ENCODE results near the gene AP3M1.

Gene AP3M1

GRCh38 chr10:74150204-74150989, at the start of gene AP3M1:
Gene AP3M1, minus strand, starts transcription at chr10:74150828. Its CDS starts 12,449 bp downstream, at chr10:74138379.
- no peak for DNase-seq (ENCODE audit: extremely low read depth, insufficient read length)
- TF ChIP-seq CTCF (IDR thresholded peaks at IDR 0.05; ENCODE audit: insufficient read depth, low read length, poor library complexity, severe bottlenecking): no peak
- Histone ChIP-seq H3K27me3 (replicated peaks; ENCODE audit: control insufficient read depth, insufficient read depth, low read length) (no peaks in the 10 kb centered on the region), H3K4me3 (replicated peaks; ENCODE audit: low read depth, low read length) (peak within 1 kb of the TSS; percentile 96), H3K36me3 (ENCODE audit: control insufficient read depth, insufficient read depth, low read length) (no peaks in the 10 kb centered on the region; the same call in 1 of the 2 replicates)

- Histone ChIP-seq H3K27me3 (replicated peaks; ENCODE audit: control insufficient read depth, insufficient read depth, low read length) (no peaks in the 10 kb centered on the region), H3K36me3 (ENCODE audit: control insufficient read depth, insufficient read depth, low read length) (no peaks in the 10 kb centered on the region; the same call in none of the 2 replicates), H3K4me3 (replicated peaks; ENCODE audit: low read depth, low read length) (no peak overlapping the region)
- DNase-seq (ENCODE audit: extremely low read depth, insufficient read length): no peak
- TF ChIP-seq CTCF (IDR thresholded peaks at IDR 0.05; ENCODE audit: insufficient read depth, low read length, poor library complexity, severe bottlenecking): no peak
Measured at GRCh38 chr10:74199315-74199714, 48.7 kb upstream of the AP3M1 start.

GRCh38 chr10:74194999-74195398, 44.4 kb upstream of the AP3M1 start:
- TF ChIP-seq CTCF (IDR thresholded peaks at IDR 0.05; ENCODE audit: insufficient read depth, low read length, poor library complexity, severe bottlenecking): no peak
- Histone ChIP-seq H3K27me3 (replicated peaks; ENCODE audit: control insufficient read depth, insufficient read depth, low read length) (no peaks in the 10 kb centered on the region), H3K36me3 (ENCODE audit: control insufficient read depth, insufficient read depth, low read length) (no peaks in the 10 kb centered on the region; the same call in 1 of the 2 replicates), H3K4me3 (replicated peaks; ENCODE audit: low read depth, low read length) (no peak overlapping the region)
- no peak for DNase-seq (ENCODE audit: extremely low read depth, insufficient read length)

GRCh38 chr10:74194545-74194944, 43.9 kb upstream of the AP3M1 start:
- no peaks in the 10 kb centered on the region for H3K27me3 ChIP-seq (replicated peaks; ENCODE audit: control insufficient read depth, insufficient read depth, low read length)
- no peak for DNase-seq (ENCODE audit: extremely low read depth, insufficient read length)
- no peak overlapping the region for H3K4me3 ChIP-seq (replicated peaks; ENCODE audit: low read depth, low read length)
- no peak for TF ChIP-seq CTCF (IDR thresholded peaks at IDR 0.05; ENCODE audit: insufficient read depth, low read length, poor library complexity, severe bottlenecking)
- no peaks in the 10 kb centered on the region; the same call in 1 of the 2 replicates for H3K36me3 ChIP-seq (ENCODE audit: control insufficient read depth, insufficient read depth, low read length)

GRCh38 chr10:74190494-74190893, 39.9 kb upstream of the AP3M1 start:
- Histone ChIP-seq H3K4me3 (replicated peaks; ENCODE audit: low read depth, low read length) (0 out of 2 replicates have a peak overlapping the region, but pooled peaks have one; percentile 1), H3K27me3 (replicated peaks; ENCODE audit: control insufficient read depth, insufficient read depth, low read length) (no peaks in the 10 kb centered on the region), H3K36me3 (ENCODE audit: control insufficient read depth, insufficient read depth, low read length) (no peaks in the 10 kb centered on the region)
- no peak for TF ChIP-seq CTCF (IDR thresholded peaks at IDR 0.05; ENCODE audit: insufficient read depth, low read length, poor library complexity, severe bottlenecking)
- DNase-seq (ENCODE audit: extremely low read depth, insufficient read length): no peak

Data from GM06990 (cell line).